MM.1S (cell line): Measurements from ENCODE around the gene GRM3.

ENCODE experiments used
- DNase-seq: peaks from one replicate; pipeline ENCODE4 v3.0.0-alpha.2; 2015
- H2AFZ ChIP-seq: fragments of 300-600 bp; sonication (generic); 2 replicates; pipeline ENCODE4 v1.6.0; 2016; ENCODE audit warnings: antibody characterized with exemption, low read length
- H3F3A ChIP-seq: fragments of 300-600 bp; sonication (generic); 2 replicates; pipeline ENCODE4 v1.6.1; 2016; ENCODE audit warnings: mild to moderate bottlenecking, antibody characterized with exemption, low read length, moderate library complexity, mixed read lengths; ENCODE audit not compliant: insufficient read depth
- H3K27ac ChIP-seq: fragments of 300-600 bp; sonication (generic); 2 replicates; pipeline ENCODE4 v1.5.1; 2016; ENCODE audit warnings: mild to moderate bottlenecking, low read length
- H3K27me3 ChIP-seq: fragments of 300-600 bp; sonication (generic); replicated peaks from 2 replicates; pipeline ENCODE4 v1.6.0; 2016; ENCODE audit warnings: low read length; ENCODE audit not compliant: insufficient read depth
- H3K36me3 ChIP-seq: fragments of 300-600 bp; sonication (generic); replicated peaks from 2 replicates; pipeline ENCODE4 v1.6.1; 2016; ENCODE audit warnings: mild to moderate bottlenecking, low read length, mixed read lengths; ENCODE audit not compliant: insufficient read depth
- H3K4me1 ChIP-seq: fragments of 300-600 bp; sonication (generic); 2 replicates; pipeline ENCODE4 v1.6.1; 2016; ENCODE audit warnings: low read length, mixed read lengths
- H3K4me2 ChIP-seq: fragments of 300-600 bp; sonication (generic); 2 replicates; pipeline ENCODE4 v1.6.0; 2016; ENCODE audit warnings: low read depth, low read length
- H3K4me3 ChIP-seq: fragments of 300-600 bp; sonication (generic); 2 replicates; pipeline ENCODE4 v1.5.1; 2016; ENCODE audit warnings: low read length, mixed read lengths
- H3K79me2 ChIP-seq: fragments of 300-600 bp; sonication (generic); 2 replicates; pipeline ENCODE4 v1.6.1; 2016; ENCODE audit warnings: mixed run types, low read length, mixed read lengths
- H3K9ac ChIP-seq: fragments of 300-600 bp; sonication (generic); 2 replicates; pipeline ENCODE4 v1.6.1; 2016; ENCODE audit warnings: low read length, mixed read lengths
- H3K9me2 ChIP-seq: fragments of 300-600 bp; sonication (generic); replicated peaks from 2 replicates; pipeline ENCODE4 v1.6.1; 2016; ENCODE audit warnings: mild to moderate bottlenecking, low read length, mixed read lengths; ENCODE audit not compliant: insufficient read depth
- H3K9me3 ChIP-seq: fragments of 300-600 bp; sonication (generic); replicated peaks from 2 replicates; pipeline ENCODE4 v1.6.1; 2016; ENCODE audit warnings: mild to moderate bottlenecking, low read length, mixed read lengths; ENCODE audit not compliant: insufficient read depth
- H4K20me1 ChIP-seq: fragments of 300-600 bp; sonication (generic); 2 replicates; pipeline ENCODE4 v1.6.1; 2016; ENCODE audit warnings: mild to moderate bottlenecking, low read length, moderate library complexity, mixed read lengths; ENCODE audit not compliant: insufficient read depth
- CTCF ChIP-seq: fragments of 300-600 bp; sonication (generic); IDR thresholded peaks from 2 replicates; pipeline ENCODE4 v1.5.1; 2016; ENCODE audit warnings: antibody characterized with exemption, low read length, mixed read lengths
- EZH2 ChIP-seq: fragments of 300-600 bp; sonication (generic); optimal IDR thresholded peaks from 2 replicates; pipeline ENCODE3; 2017; ENCODE audit warnings: low read depth, mild to moderate bottlenecking, antibody characterized with exemption, low read length, mixed read lengths
- EZH2phosphoT487 ChIP-seq: fragments of 300-600 bp; sonication (generic); IDR thresholded peaks from 2 replicates; pipeline ENCODE4 v1.6.1; 2018; ENCODE audit warnings: antibody characterized with exemption, low read length

Gene GRM3

GRCh38 chr7:86884152-86884551 is 240.4 kb downstream of the GRM3 start:
- Histone ChIP-seq H2AFZ (no peak overlapping the region), H3K9ac (no peak overlapping the region), H3F3A (no peaks in the 10 kb centered on the region), H3K4me3 (no peak overlapping the region), H3K27me3 (no peaks in the 10 kb centered on the region), H3K4me2 (no peak overlapping the region), H4K20me1 (no peaks in the 10 kb centered on the region), H3K79me2 (no peaks in the 10 kb centered on the region), H3K36me3 (no peaks in the 10 kb centered on the region), H3K9me3 (no peaks in the 10 kb centered on the region), H3K4me1 (no peaks in the 10 kb centered on the region), H3K9me2 (no peaks in the 10 kb centered on the region), H3K27ac (no peak overlapping the region)
- TF ChIP-seq EZH2phosphoT487 (no peak), EZH2 (no peak), CTCF (no peak)
- DNase-seq: no peak

GRCh38 chr7:86889501-86889900 is 245.8 kb downstream of the GRM3 start:
- Histone ChIP-seq H3K4me2 (no peak overlapping the region), H3K27ac (no peak overlapping the region), H3K9me3 (no peaks in the 10 kb centered on the region), H3K4me3 (no peak overlapping the region), H3K36me3 (no peaks in the 10 kb centered on the region), H3K79me2 (no peaks in the 10 kb centered on the region), H3K4me1 (no peaks in the 10 kb centered on the region), H3K9me2 (no peaks in the 10 kb centered on the region), H3K9ac (no peak overlapping the region), H3F3A (no peaks in the 10 kb centered on the region), H4K20me1 (no peaks in the 10 kb centered on the region), H2AFZ (no peak overlapping the region), H3K27me3 (no peaks in the 10 kb centered on the region)
- DNase-seq: no peak
- no peak for TF ChIP-seq EZH2
- TF ChIP-seq CTCF: no peak
- no peak for TF ChIP-seq EZH2phosphoT487

- Histone ChIP-seq H3K27ac (no peak overlapping the region), H3K4me1 (no peaks in the 10 kb centered on the region), H3K9ac (no peak overlapping the region), H3K9me3 (no peaks in the 10 kb centered on the region), H4K20me1 (no peaks in the 10 kb centered on the region), H3K27me3 (no peaks in the 10 kb centered on the region), H3K4me3 (no peak overlapping the region), H3F3A (no peaks in the 10 kb centered on the region), H2AFZ (no peak overlapping the region), H3K4me2 (no peak overlapping the region), H3K36me3 (no peaks in the 10 kb centered on the region), H3K79me2 (no peaks in the 10 kb centered on the region), H3K9me2 (no peaks in the 10 kb centered on the region)
- TF ChIP-seq EZH2 (no peak), CTCF (no peak), EZH2phosphoT487 (no peak)
- no peak for DNase-seq
Observed at GRCh38 chr7:86898171-86898570, 254.5 kb downstream of the GRM3 start.
